Keratinocyte (primary cell): ENCODE data around the gene FNDC10. TPM values are rescaled to one million over a fixed set of nuclear protein-coding genes. Genes with fewer than 3 reads are reported as not detected.

Experiments used
- DNase-seq: peaks from one replicate; pipeline ENCODE4 v3.0.0-alpha.2; 2011; ENCODE audit warnings: low read depth, missing footprints, low spot score
- FAIRE-seq: peaks from 2 replicates; lab custom pipeline; 2011; peaks lifted over from hg19 to GRCh38; lab: Jason Lieb, UNC
- H2AFZ ChIP-seq: 2 replicates; pipeline ENCODE4 v1.6.0; 2012; ENCODE audit warnings: low read length, control low read depth, inconsistent platforms; ENCODE audit not compliant: control insufficient read depth
- H3K27ac ChIP-seq: 2 replicates; pipeline ENCODE4 v1.5.1; 2011; ENCODE audit warnings: low read length; ENCODE audit not compliant: control insufficient read depth, insufficient read depth
- H3K27me3 ChIP-seq: 3 replicates; pipeline ENCODE4 v1.6.0; 2011; ENCODE audit warnings: low read length; ENCODE audit not compliant: control insufficient read depth, insufficient read depth; ENCODE audit errors: extremely low read depth
- H3K36me3 ChIP-seq, 2 experiments: 2 replicates in 1 of 2; 3 replicates in 1 of 2; pipeline ENCODE4 v1.5.1; 2011; ENCODE audit warnings: low read length in 2 of 2, mild to moderate bottlenecking in 1 of 2; ENCODE audit not compliant: control insufficient read depth in 2 of 2, insufficient read depth in 2 of 2; ENCODE audit errors: extremely low read depth in 1 of 2
- H3K4me1 ChIP-seq: 3 replicates; pipeline ENCODE4 v1.5.1; 2011; ENCODE audit warnings: low read length; ENCODE audit not compliant: control insufficient read depth, insufficient read depth; ENCODE audit errors: extremely low read depth
- H3K4me2 ChIP-seq: 3 replicates; pipeline ENCODE4 v1.6.0; 2011; ENCODE audit warnings: low read depth, low read length; ENCODE audit not compliant: control insufficient read depth, insufficient read depth; ENCODE audit errors: extremely low read depth
- H3K4me3 ChIP-seq, 3 experiments: fragments of 200-600 bp in 1 of 3; sonication (generic) in 1 of 3; 2 replicates in 2 of 3; 3 replicates in 1 of 3; pipeline ENCODE4 v1.5.1; 2011 to 2016; ENCODE audit warnings: low read length in 3 of 3, mild to moderate bottlenecking in 3 of 3, control low read depth in 2 of 3, inconsistent platforms in 1 of 3, low read depth in 1 of 3, mixed read lengths in 1 of 3, mixed run types in 1 of 3, moderate library complexity in 1 of 3; ENCODE audit not compliant: control insufficient read depth in 2 of 3, insufficient read depth in 2 of 3; ENCODE audit errors: extremely low read depth in 1 of 3
- H3K79me2 ChIP-seq: 2 replicates; pipeline ENCODE4 v1.6.0; 2012; ENCODE audit warnings: low read length; ENCODE audit not compliant: control insufficient read depth, insufficient read depth
- H3K9ac ChIP-seq: 3 replicates; pipeline ENCODE4 v1.6.0; 2011; ENCODE audit warnings: low read length; ENCODE audit not compliant: control insufficient read depth, insufficient read depth; ENCODE audit errors: extremely low read depth
- H3K9me1 ChIP-seq: 3 replicates; pipeline ENCODE4 v1.6.0; 2011; ENCODE audit warnings: low read length; ENCODE audit not compliant: control insufficient read depth, insufficient read depth; ENCODE audit errors: extremely low read depth
- H3K9me3 ChIP-seq: 2 replicates; pipeline ENCODE4 v1.5.1; 2012; ENCODE audit warnings: low read depth, low read length; ENCODE audit not compliant: control insufficient read depth
- H4K20me1 ChIP-seq: 3 replicates; pipeline ENCODE4 v1.6.0; 2011; ENCODE audit warnings: low read length; ENCODE audit not compliant: control insufficient read depth, insufficient read depth; ENCODE audit errors: extremely low read depth
- CTCF ChIP-seq, 3 experiments: IDR thresholded peaks in 1 of 3; conservative IDR thresholded peaks in 1 of 3; optimal IDR thresholded peaks in 1 of 3; 2 replicates in 2 of 3; 3 replicates in 1 of 3; pipeline versions ENCODE3 to v1.5.1; 2011; ENCODE audit warnings: low read length in 3 of 3, mild to moderate bottlenecking in 3 of 3, moderate library complexity in 2 of 3, control low read depth in 1 of 3, inconsistent platforms in 1 of 3; ENCODE audit not compliant: insufficient read depth in 2 of 3; ENCODE audit errors: extremely low read depth in 1 of 3
- EZH2 ChIP-seq: IDR thresholded peaks from one replicate; pipeline ENCODE4 v1.6.1; 2012; ENCODE audit warnings: inconsistent platforms, mild to moderate bottlenecking, low read length, moderate library complexity
- dilution Hi-C: fragments of 300-500 bp; cut with MboI; formaldehyde crosslinking; loops from one replicate; pipeline ENCODE4 v1.7.0; 2020; ENCODE audit warnings: low sequenced_read_pairs; ENCODE audit not compliant: extremely low pct_ligation_motif_present
- polyA plus RNA-seq, 5 experiments: library from polyadenylated mRNA; depleted of rRNA in 3 of 5; stranded (reverse) in 3 of 5; stranded (forward) in 1 of 5; unstranded in 1 of 5; fragments of >200 nt; gene quantifications; 1 replicate in 1 of 5; 2 replicates in 3 of 5; 3 replicates in 1 of 5; pipeline versions ENCODE4 v1.2.1 to v1.2.3, GENCODE V29; 2011 to 2012; ENCODE audit warnings: missing spikeins in 2 of 5, low read depth in 1 of 5, low replicate concordance in 1 of 5

FNDC10 gene
- polyA plus RNA-seq, 1 donor (not counting 4 experiments of a cell fraction or from before 2014, with no cell fraction given), result 1.2 TPM

GRCh38 chr1:1573843-1574720 is 25.9 kb downstream of the FNDC10 start:
- FAIRE-seq, result peak; percentile 46
- peaks cover 51% of the 10 kb centered on the region for H3K79me2 ChIP-seq
- no peak for TF ChIP-seq EZH2
- peak in 2 of 3 experiments; percentile 17 to 23 for TF ChIP-seq CTCF (optimal IDR thresholded peaks at IDR 0.05 in 1 of 3, IDR thresholded peaks at IDR 0.05 in 1 of 3, conservative IDR thresholded peaks at IDR 0.05 in 1 of 3; ENCODE audit: extremely low read depth in 1 of 3, insufficient read depth in 2 of 3, low read length in 3 of 3)
- no peaks in the 10 kb centered on the region for H3K9me3 ChIP-seq
- H3K27ac ChIP-seq, result peak overlapping the region; percentile 97
- no peaks in the 10 kb centered on the region for H3K9me1 ChIP-seq
- dilution Hi-C loops, result no loop called here
- peak overlapping the region; percentile 68 for H2AFZ ChIP-seq
- peak overlapping the region; percentile 99 for H3K9ac ChIP-seq
- H3K4me3 ChIP-seq, result peak overlapping the region; percentile 70 to 99 (median 97)
- no peak for DNase-seq
- peaks cover 9% of the 10 kb centered on the region for H3K27me3 ChIP-seq
- H3K36me3 ChIP-seq, result peaks cover 0 to 2% of the 10 kb centered on the region in 2 experiments
- peak overlapping the region; percentile 88 for H3K4me2 ChIP-seq
- peaks cover 7% of the 10 kb centered on the region for H4K20me1 ChIP-seq
- peaks cover 16% of the 10 kb centered on the region for H3K4me1 ChIP-seq

- H2AFZ ChIP-seq, result no peak overlapping the region
- H3K4me1 ChIP-seq, result peaks cover 7% of the 10 kb centered on the region
- TF ChIP-seq EZH2 (no peak), CTCF (optimal IDR thresholded peaks at IDR 0.05 in 1 of 3, IDR thresholded peaks at IDR 0.05 in 1 of 3, conservative IDR thresholded peaks at IDR 0.05 in 1 of 3; ENCODE audit: extremely low read depth in 1 of 3, insufficient read depth in 2 of 3, low read length in 3 of 3) (no peak)
- H3K9me3 ChIP-seq, result no peaks in the 10 kb centered on the region
- H3K27me3 ChIP-seq, result no peaks in the 10 kb centered on the region
- DNase-seq (no peak), FAIRE-seq (no peak)
- no peak overlapping the region for H3K9ac ChIP-seq
- no peak overlapping the region for H3K4me3 ChIP-seq
- no peak overlapping the region for H3K27ac ChIP-seq
- dilution Hi-C loops, result no loop called here
- H3K4me2 ChIP-seq, result no peak overlapping the region
- peaks cover 97% of the 10 kb centered on the region for H3K79me2 ChIP-seq
- H4K20me1 ChIP-seq, result peaks cover 29% of the 10 kb centered on the region
- no peaks in the 10 kb centered on the region for H3K9me1 ChIP-seq
- peaks cover 10 to 19% of the 10 kb centered on the region in 2 experiments for H3K36me3 ChIP-seq
Observed at GRCh38 chr1:1569341-1569740, 30.6 kb downstream of the FNDC10 start.
